Stimulated activated naive CD8-positive, alpha-beta T cell treated with anti-CD3 and anti-CD28 coated beads, Interleukin-15, Interleukin-2, amounts not matched to agents 100 ng/mL and 50 ng/mL, for 24 hours (primary cell): ENCODE measurements around the gene TFEB.

Experiments used
- H3K27ac Mint-ChIP-seq: one replicate; pipeline ENCODE4 v1.8.0; 2021; ENCODE audit warnings: mild to moderate bottlenecking, mixed read lengths
- H3K27me3 Mint-ChIP-seq: one replicate; pipeline ENCODE4 v1.8.0; 2021; ENCODE audit warnings: mixed read lengths
- H3K36me3 Mint-ChIP-seq: one replicate; pipeline ENCODE4 v1.8.0; 2021; ENCODE audit warnings: low read depth, mixed read lengths
- H3K4me1 Mint-ChIP-seq: one replicate; pipeline ENCODE4 v1.8.0; 2021; ENCODE audit warnings: low read depth, mixed read lengths
- H3K4me3 Mint-ChIP-seq: one replicate; pipeline ENCODE4 v1.8.0; 2021; ENCODE audit warnings: mild to moderate bottlenecking, mixed read lengths
- H3K9me3 Mint-ChIP-seq: one replicate; pipeline ENCODE4 v1.8.0; 2021; ENCODE audit warnings: mixed read lengths

TFEB gene

GRCh38 chr6:41713650-41714291 lies 21.6 kb downstream of the TFEB start:
- no peak overlapping the region for H3K4me3 Mint-ChIP-seq
- no peaks in the 10 kb centered on the region for H3K9me3 Mint-ChIP-seq
- no peaks in the 10 kb centered on the region for H3K27me3 Mint-ChIP-seq
- no peaks in the 10 kb centered on the region for H3K36me3 Mint-ChIP-seq
- H3K27ac Mint-ChIP-seq: peak overlapping the region; percentile 45
- H3K4me1 Mint-ChIP-seq: peaks cover 37% of the 10 kb centered on the region

DNA sequence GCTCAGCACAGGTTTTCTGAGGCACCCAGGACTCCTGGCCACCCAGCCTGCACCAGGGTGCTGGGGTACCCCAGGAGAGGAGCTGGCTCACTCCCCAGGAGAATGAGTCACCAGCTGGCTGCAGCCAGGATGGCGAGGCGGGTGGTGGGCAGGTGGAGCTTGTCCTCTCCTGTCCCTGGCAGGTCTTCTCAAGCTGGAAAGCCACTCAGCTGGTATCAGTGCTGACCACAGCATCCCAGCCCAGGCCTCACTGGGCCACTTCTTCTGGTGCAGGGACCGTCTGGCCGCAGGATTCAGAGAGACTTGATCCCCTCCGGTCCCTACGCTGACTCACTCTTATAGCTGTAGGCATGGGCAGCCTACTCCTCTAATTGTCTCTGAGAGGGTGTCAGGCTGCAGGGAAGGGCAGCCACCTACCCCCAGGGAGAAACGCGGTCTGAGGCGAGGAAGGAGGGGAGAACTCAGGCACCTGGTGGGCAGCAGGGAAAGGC lies 22.2 kb downstream of the TFEB start:
- H3K27ac Mint-ChIP-seq: peak overlapping the region; percentile 45
- no peaks in the 10 kb centered on the region for H3K9me3 Mint-ChIP-seq
- H3K4me1 Mint-ChIP-seq: peaks cover 42% of the 10 kb centered on the region
- H3K4me3 Mint-ChIP-seq: no peak overlapping the region
- no peaks in the 10 kb centered on the region for H3K27me3 Mint-ChIP-seq
- no peaks in the 10 kb centered on the region for H3K36me3 Mint-ChIP-seq

GRCh38 chr6:41712651-41713103 lies 22.7 kb downstream of the TFEB start:
- no peaks in the 10 kb centered on the region for H3K9me3 Mint-ChIP-seq
- H3K4me1 Mint-ChIP-seq: peaks cover 47% of the 10 kb centered on the region
- H3K27me3 Mint-ChIP-seq: no peaks in the 10 kb centered on the region
- H3K27ac Mint-ChIP-seq: no peak overlapping the region
- no peak overlapping the region for H3K4me3 Mint-ChIP-seq
- H3K36me3 Mint-ChIP-seq: no peaks in the 10 kb centered on the region

- Mint-ChIP-seq H3K27ac (no peak overlapping the region), H3K4me3 (no peak overlapping the region), H3K36me3 (no peaks in the 10 kb centered on the region), H3K4me1 (peaks cover 47% of the 10 kb centered on the region), H3K9me3 (no peaks in the 10 kb centered on the region), H3K27me3 (no peaks in the 10 kb centered on the region)
These were observed 23.9 kb downstream of the TFEB start for GRCh38 chr6:41711323-41712038.

- Mint-ChIP-seq H3K27ac (no peak overlapping the region), H3K9me3 (no peaks in the 10 kb centered on the region), H3K4me3 (no peak overlapping the region), H3K27me3 (no peaks in the 10 kb centered on the region), H3K36me3 (no peaks in the 10 kb centered on the region), H3K4me1 (peaks cover 57% of the 10 kb centered on the region)
These were observed 26.0 kb downstream of the TFEB start for GRCh38 chr6:41709375-41709774.

DNA sequence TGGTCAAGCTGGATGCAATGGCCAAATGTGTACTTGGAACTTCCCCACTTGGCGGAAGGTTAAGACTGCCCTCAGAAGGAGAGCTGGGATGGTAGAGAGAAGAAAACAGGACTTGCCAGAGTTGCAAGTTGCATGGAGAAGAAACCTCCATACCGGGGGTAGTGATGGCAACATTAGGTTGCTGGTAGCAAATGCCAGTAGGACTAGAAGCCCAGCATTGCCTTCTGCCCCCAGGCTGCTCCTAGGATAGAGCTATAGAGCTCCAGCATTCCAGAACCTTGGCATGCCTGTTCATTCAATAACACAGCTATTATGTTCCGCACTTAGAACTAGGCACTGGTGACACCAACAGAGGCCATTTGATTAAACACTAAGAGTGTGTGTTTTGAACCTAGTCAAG lies 26.6 kb downstream of the TFEB start:
- H3K9me3 Mint-ChIP-seq: no peaks in the 10 kb centered on the region
- H3K27ac Mint-ChIP-seq: no peak overlapping the region
- H3K4me1 Mint-ChIP-seq: peaks cover 55% of the 10 kb centered on the region
- no peak overlapping the region for H3K4me3 Mint-ChIP-seq
- no peaks in the 10 kb centered on the region for H3K36me3 Mint-ChIP-seq
- no peaks in the 10 kb centered on the region for H3K27me3 Mint-ChIP-seq

DNA sequence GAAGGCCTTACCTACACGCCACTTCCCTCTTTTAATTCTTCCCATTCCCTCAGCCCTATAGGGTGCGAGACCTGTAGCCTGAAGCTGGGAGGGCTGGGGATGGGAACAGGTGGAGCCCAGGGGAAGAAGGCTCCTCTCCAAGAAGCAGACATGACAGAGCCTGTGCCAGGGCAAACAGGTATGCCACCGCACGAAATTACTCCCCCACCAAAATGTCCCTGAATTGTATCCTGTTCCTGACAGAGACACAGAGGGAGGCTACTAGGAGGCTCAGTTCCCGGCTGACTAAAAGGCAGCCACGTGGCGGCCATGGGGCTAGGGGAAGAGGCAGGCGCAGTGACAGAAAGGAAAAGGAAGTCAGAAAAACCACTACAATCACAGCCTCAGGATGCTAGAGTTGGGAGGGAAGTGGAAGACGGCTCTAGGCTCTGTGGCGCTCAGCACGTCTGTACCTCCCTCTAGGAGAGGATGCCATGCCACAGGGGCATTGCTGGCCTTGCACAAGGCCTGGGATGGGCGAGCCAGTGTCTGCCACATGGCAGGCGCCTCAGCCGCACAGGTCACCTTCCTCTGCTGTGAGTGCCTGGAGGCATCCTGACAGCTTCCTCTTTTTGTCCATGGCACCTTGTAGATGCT lies 27.7 kb downstream of the TFEB start:
- H3K36me3 Mint-ChIP-seq: no peaks in the 10 kb centered on the region

GRCh38 chr6:41706876-41707564 lies 28.4 kb downstream of the TFEB start:
- no peaks in the 10 kb centered on the region for H3K27me3 Mint-ChIP-seq
- H3K27ac Mint-ChIP-seq: peak overlapping the region; percentile 98
- H3K36me3 Mint-ChIP-seq: no peaks in the 10 kb centered on the region
- peak overlapping the region; percentile 68 for H3K4me3 Mint-ChIP-seq
- H3K4me1 Mint-ChIP-seq: peaks cover 47% of the 10 kb centered on the region
- no peaks in the 10 kb centered on the region for H3K9me3 Mint-ChIP-seq

More for the DNA sequence above, 27.7 kb downstream of the TFEB start:
- H3K9me3 Mint-ChIP-seq: no peaks in the 10 kb centered on the region
- H3K4me1 Mint-ChIP-seq: peaks cover 47% of the 10 kb centered on the region
- H3K27me3 Mint-ChIP-seq: no peaks in the 10 kb centered on the region
- H3K4me3 Mint-ChIP-seq: peak overlapping the region; percentile 68
- peak overlapping the region; percentile 98 for H3K27ac Mint-ChIP-seq

DNA sequence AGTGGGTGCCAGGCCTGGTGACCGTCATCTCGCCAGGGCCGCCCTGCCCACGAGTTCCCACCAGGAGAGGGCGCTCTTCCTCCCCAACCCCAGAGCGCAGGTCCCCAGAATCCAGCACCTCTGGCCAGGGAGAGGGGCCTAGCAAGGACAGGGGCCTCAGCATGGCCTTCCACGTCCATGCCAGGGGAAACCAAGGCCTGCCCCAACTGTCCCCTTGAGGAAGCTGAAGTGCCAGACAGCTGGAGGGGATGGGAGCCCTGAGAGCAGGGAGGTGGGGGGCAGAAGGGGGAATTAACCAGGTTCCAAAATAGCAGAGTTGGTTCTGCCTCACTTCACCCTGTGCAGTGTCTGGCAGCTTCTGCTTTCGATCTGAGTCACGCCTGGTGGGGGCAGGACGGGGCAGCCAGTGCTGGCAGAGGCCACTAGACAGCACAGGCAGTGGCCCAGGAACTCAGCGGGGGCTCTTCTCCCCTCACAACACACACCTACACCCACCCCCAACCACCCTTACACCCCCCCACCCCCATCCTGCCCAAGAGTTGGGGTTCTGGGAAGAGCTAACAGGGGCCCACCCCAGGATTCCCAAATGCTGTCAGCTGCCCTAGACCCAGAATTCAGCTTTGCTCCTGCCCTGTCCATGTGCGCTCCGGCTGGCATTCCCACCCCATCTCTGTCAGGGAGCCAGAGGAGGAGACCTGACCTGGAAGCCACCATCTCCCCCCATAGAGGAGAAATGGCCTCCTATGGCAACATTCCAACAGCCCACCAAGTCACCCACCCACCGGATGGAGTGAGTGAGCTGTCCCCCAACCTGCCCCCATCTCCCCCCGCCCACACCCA lies 29.2 kb downstream of the TFEB start:
- peak overlapping the region; percentile 98 for H3K27ac Mint-ChIP-seq
- no peaks in the 10 kb centered on the region for H3K27me3 Mint-ChIP-seq
- H3K4me1 Mint-ChIP-seq: peaks cover 50% of the 10 kb centered on the region
- H3K36me3 Mint-ChIP-seq: no peaks in the 10 kb centered on the region
- H3K9me3 Mint-ChIP-seq: no peaks in the 10 kb centered on the region
- H3K4me3 Mint-ChIP-seq: peak overlapping the region; percentile 68

DNA sequence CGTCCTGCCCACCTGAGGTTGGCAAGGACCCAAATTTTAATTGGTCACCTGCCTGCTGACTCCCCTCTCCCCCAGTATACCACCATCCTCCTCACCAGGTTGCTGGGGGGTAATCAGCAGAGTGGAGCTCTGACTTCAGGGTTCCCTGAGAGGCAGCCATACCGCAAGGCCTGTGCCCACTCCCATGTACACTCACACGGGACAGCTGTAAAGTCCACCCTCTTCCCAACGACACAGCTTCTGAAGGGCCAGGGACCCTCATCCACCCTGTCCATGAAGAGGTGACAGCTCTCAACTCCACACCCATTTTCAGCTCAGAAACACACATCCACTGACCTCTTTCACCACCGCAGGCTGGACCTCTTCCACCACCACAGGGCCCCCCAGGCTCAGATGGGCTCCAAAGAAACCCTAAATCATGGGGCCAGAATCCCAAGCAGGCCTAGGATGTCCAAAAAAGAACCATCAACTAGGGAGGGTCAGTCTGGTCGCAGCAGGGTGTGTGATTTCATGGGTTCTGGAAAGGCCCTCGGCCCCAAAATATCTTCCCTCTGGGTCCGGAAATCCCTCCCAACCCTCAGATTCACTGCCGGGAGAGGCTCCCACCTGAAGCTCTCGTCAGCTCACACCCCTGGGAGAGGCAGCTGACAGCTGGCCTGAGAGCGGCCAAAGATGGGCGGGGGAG lies 30.0 kb downstream of the TFEB start:
- Mint-ChIP-seq H3K4me1 (peaks cover 53% of the 10 kb centered on the region), H3K36me3 (no peaks in the 10 kb centered on the region), H3K27ac (peak overlapping the region; percentile 98), H3K9me3 (no peaks in the 10 kb centered on the region), H3K4me3 (peak overlapping the region; percentile 68), H3K27me3 (no peaks in the 10 kb centered on the region)

DNA sequence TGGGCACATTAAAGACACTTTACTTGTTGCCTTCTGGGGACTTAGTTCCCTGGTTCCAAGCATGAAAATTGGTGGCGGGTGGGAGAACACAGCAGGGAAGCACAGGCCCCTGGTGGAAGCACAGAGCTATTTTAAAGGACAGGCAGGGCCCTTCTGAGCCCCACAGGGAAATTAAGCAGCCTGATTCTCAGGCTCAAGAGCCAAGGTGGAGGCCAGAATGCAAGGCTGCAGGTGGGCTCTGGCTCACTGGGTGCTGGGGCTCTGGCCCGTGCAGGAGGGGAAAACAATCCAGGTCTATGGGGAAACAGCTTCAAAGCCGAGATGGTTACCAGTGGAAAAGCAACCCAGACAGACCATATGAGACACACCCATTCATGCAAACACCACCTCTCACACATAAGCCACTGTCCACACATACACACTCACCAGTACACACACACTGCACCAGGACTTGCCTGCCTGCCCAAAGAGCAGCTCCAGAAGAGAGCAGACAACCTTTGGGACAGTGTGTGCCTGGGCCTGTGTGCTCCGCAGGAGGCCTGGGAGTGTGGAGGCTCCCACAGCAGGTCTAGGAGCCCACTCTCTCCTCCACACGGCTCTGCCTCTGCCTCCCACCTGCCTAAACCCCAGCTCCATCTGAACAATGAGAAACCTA lies 30.6 kb downstream of the TFEB start:
- Mint-ChIP-seq H3K4me3 (peak overlapping the region; percentile 68), H3K4me1 (peaks cover 53% of the 10 kb centered on the region), H3K9me3 (no peaks in the 10 kb centered on the region), H3K36me3 (no peaks in the 10 kb centered on the region), H3K27ac (peak overlapping the region; percentile 98), H3K27me3 (no peaks in the 10 kb centered on the region)

DNA sequence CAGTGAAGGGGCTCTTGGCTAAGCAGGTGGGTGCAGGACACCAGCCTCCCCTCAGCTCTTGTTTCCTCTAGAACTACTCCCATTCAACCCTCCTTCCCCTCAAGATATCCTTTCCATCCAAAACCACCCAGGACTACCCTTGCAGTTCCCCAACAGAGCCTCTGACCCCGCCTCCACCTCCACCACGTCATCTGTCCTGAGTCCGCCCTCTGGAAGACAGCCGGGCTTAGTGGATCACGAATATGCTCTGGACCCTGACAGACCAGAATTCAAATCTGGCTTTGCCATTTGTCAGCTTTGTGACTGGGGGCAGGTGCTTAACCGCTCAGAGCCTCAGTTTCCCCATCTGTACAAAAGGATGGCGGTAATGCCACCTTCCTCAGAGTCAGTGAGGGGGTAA lies 31.4 kb downstream of the TFEB start:
- no peak overlapping the region for H3K27ac Mint-ChIP-seq

GRCh38 chr6:41702771-41703494 lies 32.5 kb downstream of the TFEB start:
- Mint-ChIP-seq H3K27me3 (no peaks in the 10 kb centered on the region), H3K9me3 (no peaks in the 10 kb centered on the region), H3K27ac (no peak overlapping the region), H3K4me3 (no peak overlapping the region), H3K36me3 (no peaks in the 10 kb centered on the region), H3K4me1 (peaks cover 44% of the 10 kb centered on the region)

More for the DNA sequence above, 31.4 kb downstream of the TFEB start:
- Mint-ChIP-seq H3K4me1 (peaks cover 53% of the 10 kb centered on the region), H3K27me3 (no peaks in the 10 kb centered on the region), H3K4me3 (no peak overlapping the region), H3K9me3 (no peaks in the 10 kb centered on the region), H3K36me3 (no peaks in the 10 kb centered on the region)
